Mucosa of gallbladder (tissue), 1 donor: ENCODE results near the gene GNG11. TPM values are rescaled to one million over a fixed set of nuclear protein-coding genes. Genes with fewer than 3 reads are reported as not detected.
"Not testable (repeated sequence)": the region's sequence is repeated elsewhere in the genome, so short reads cannot be mapped to it uniquely, and the experiment has no call there.

Experiments used
- DNase-seq: peaks from one replicate; pipeline ENCODE4 v3.0.0-alpha.2; 2020; ENCODE audit warnings: low spot score
- total RNA-seq: library from RNA; stranded (reverse); gene quantifications from one replicate; pipeline ENCODE4 v1.2.1, GENCODE V29; 2021
- donor health status: DM: no; HTN: no; CAD: no.

The GNG11 gene
- total RNA-seq, 1 donor from 2014 or later = 13.4 TPM

DNA sequence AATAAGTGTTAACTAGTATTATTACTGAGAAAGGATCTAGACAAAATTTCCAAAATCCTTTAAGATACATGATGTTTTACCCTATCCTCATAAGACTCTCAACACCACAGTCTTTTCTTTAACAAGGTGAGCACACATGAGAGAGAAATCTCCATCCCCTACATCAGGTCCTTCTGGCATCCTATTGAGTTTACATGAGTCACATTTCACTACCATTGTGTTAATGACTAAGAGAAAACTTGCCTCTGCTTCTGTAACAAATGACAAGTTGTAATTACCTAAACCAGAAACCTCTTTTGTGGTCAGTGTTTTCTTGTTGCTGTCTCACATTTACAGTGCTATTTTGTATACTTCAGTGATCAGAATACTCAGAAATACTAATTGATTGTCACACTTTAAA lies 9.9 kb upstream of the GNG11 start:
- DNase-seq = not testable (repeated sequence)

DNA sequence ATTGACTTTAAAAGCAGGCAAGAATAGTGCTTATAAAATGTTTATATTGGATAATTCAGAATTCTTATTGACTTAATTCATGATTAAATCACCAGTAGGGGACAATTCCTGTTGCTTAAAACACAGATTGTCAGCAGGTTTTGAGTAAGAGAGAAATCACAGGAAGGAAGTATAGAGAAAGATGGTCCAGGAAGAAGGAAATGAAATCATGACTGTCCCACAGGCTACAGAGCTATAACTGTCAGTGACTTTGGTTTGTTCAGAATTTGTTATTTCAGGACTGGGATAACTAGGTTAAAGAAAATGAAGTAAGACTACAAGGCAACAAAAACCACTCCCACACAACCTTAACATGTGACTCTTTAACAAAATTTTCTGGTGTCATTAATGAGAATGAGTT lies 8.3 kb upstream of the GNG11 start:
- DNase-seq = no peak

DNA sequence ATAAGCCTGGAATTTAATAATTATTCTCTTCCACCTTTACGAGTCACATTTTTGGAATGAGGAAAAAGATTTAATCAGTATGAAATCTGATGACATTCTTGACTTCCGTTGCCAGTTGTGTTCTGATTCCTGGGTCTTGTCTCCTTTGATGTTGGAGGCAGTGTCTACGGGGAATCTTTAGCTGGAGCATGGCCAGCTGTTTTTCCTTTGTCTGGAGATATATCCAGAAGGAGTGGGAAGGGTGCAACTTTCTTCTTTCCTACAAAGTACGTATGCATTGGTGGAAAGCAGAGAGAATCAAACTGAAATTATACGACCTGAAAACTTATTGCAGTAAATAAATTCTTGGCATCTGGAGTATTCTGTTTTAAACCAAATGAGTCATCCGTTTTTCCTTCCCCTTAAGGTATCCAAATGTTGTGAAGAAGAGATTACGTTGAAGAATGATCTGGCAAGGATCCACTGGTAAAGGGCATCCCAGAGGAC lies 6.9 kb upstream of the GNG11 start:
- no peak for DNase-seq

DNA sequence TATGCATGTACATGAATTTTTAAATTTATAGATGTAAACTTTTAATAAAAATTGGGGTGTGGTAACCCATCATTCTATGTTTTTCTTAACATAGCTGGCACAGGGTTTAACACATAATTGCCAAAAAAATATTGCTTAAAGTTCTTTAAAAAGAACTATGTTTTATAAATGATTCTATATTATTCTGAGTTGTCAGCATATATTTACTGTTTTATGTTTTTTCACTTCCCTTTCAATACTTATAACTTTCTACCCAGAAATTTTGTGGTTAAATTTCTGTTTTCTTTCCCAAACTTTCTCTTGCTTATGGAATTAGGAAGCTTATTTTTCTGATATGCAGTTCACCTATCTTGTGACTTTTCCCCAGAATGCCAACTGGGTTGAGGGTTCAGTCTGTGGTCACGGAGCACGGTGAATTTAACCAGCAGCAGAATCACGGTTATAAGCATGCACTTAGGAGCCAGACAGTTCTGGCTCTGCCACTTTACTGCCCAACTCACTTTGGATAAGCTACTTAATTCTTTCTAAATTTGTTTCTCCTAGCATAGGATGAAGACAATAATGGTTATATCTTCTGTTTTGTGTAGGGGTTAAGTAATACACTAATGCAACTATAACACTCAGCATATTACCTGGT lies 6.2 kb upstream of the GNG11 start:
- DNase-seq = not testable (repeated sequence)

GRCh38 chr7:93915888-93916287 lies 5.6 kb upstream of the GNG11 start:
- DNase-seq = not testable (repeated sequence)

- not testable (repeated sequence) for DNase-seq
Measured at GRCh38 chr7:93916315-93916714, 5.2 kb upstream of the GNG11 start.

DNA sequence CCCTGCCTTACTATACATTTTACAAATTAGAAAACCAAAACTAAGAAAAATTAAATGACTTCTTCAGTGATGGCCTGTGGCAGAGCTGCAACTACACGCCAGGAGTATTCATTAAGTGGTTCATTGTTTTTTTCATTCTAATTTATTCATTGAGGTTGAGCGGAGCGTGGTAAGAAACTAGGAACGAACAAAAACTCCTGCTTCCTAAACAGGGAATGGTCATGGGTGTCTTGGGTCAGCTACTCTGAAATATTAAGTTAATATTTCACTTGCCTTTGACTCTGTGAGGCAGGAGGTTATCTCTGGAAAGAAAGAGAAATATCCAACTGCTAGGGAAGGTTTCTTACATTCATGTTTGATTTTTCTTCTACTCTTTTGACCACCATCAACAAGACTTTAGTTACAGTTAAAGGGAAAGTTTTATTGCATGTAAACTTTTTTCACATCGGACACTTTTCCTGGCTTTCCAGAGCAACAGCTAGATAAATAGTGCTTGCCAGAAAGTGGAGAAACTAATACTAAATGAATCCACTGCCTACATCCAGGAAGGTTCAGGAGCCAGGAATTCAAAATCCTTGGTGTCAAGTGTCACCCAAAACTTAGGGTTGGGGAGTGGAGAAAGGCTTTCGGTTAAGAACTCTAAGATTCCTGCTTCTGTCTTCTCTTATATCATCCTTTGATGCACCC lies 896 bp upstream of the GNG11 start:
- no peak for DNase-seq

DNA sequence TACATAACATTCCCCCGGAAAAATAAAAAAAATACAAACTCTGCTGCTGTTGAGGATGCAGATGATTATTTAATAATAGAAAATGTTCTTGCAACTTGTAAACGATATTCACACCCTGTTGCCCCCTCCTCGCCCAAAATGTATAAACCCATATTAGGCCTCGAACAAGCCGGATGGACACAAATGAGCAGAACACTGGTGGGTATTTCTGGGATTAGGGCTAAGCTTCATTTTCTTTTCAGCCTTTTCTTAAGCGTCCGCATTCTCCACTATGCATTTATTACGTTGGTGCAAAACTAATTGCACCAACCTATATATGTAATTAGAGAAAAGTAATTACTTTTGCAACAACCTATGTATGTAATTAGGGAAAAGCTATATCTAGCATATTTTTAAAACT lies 349 bp upstream of the GNG11 start:
- no peak for DNase-seq

DNA sequence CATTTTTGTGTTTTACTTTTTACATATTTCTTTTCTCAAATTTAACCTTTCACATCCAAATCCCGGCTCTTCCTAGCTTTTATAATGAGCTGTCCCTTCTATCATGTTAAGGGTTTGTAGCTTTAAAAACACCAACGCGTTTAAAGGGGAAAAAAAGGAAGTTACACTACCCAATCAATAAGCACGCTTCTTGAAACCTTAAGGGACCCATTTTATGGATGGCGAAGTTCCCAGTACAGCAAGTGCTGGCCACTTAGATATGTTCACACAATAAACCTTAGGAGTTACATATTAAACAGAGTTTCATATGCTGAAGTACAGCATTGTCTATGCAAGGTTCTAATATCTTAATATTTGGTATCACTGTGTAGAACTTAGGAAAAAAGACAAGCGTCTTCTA lies 1.8 kb downstream of the GNG11 start:
- DNase-seq = no peak

DNA sequence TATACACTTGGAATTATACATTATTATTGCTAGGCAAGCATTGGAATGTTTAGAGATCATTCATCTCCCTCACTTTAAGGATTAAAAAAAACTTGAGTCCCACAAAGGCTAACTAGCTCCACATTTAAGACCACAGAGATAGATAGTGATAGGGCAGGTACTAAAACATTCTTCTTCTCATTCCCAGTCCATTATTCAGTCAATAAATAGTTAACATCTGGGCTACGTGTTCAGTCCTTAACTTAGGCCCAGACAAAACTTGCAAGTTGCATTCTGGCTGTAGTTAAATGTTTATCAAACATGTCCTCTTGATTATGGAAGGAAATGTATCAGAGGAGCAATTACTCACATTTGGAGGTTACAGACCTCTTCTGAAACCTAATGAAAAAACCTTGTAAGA lies 2.4 kb downstream of the GNG11 start:
- DNase-seq = no peak

DNA sequence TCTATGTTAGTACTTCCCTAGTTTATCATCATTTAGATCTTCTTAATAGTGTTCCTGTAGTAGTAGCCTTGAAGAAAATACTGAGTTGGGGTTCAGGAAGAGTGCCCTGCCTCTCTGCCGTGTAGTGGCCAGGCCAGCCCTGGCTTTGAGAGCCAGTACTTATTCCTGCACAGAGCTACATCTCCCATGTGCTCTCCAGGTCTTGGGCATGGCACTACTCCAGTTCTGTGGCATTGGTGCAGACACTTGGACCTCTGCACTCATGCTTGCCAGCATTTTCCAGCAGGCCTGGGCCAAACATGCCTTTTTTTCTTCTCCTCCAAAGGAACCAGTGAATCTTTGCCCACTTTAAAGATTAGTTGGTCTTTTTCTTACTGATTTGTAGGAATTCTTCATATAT lies 5.3 kb downstream of the GNG11 start:
- DNase-seq = no peak

DNA sequence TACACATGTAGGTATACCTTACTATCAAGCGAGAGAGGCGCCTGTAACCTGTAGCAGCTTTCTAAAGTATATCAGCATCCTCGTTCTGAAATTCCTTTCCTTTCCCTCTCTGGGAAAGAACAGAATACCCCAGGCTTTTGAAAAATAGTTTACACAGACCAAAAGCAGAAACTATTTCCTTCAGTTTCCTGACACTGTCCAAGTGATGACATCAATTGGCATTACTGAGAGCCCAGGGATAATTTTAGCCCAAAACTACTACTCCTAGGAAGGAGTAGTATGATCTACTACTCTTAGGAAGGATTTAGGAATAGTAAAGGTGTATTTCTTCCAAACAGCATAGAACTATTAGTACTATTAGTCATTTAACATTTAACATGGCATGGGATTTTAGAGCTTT lies 6.0 kb downstream of the GNG11 start:
- no peak for DNase-seq

DNA sequence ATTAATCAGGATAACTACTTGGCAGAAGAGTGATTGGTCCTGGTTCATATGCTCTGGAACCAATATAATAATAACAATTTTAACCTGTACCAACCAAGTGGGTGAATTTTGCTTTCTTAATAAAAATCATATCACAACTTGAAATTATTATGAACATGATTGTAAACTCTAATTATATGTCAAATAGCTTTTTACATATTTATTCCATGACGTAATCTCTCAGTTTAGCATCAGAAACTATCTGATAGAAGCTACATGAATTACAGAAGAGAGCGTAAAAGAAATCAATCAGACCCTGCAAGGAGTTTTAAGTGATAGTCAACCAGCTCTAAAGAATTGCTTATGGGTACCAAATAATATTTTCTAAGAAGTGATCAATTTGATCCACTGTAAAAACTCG lies 10.1 kb downstream of the GNG11 start:
- no peak for DNase-seq

DNA sequence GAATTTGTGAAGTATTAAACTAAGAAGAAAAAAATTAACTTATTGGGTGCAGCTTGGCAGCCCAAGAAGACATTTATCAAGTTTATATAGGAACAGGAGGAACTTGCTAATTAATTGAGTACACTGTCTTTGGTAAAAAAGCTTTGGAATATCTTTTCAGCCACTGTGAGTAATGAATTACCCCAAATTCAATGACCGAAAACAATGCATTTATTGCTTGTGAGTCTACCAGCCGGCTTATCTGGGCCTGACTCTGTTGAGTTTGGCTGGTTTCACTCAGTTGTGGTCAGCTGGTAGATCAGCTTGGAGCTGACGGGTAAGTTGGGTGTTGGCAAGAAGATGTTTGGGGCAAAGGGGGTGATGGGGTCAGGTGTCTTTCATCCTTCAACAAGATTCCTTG lies 11.6 kb downstream of the GNG11 start:
- no peak for DNase-seq

DNA sequence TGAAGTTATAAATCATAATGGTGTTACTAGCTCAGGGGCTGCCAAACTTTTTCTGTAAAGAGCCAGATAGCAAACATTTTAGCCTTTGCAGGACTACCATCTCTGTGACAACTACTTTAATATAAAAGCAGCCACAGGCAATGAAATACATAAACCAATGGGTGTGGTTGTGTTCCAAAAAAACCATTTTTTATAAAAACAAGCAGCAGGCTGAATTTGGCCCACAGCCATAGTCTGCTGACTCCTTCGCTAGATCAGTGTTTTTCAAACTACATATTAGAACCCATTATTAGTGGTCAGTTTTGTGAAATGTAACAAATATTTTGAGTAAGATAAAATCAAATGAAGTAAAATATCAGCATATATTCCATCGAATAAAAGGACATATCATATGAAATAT lies 13.6 kb downstream of the GNG11 start:
- DNase-seq = no peak

- no peak for DNase-seq
Measured at GRCh38 chr7:93937818-93938217, 16.3 kb downstream of the GNG11 start.

DNA sequence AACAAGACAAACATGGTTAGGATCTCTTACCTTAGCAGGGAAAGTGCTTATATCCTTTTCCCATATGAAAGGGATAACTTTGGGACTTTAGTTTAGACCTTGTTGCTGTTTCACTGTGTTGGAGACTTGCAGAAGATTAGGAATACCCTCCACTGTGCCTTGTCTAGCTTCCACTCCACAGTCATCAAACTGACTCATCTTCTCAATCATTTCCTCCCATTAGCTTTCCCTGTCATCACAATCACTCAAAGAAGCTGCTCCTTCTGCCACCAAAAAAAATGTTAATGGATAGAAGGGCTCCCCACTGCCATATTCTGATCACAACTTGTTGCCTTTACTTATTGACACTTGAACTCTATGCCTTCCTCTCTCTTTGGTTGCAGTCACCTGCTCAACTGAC lies 16.8 kb downstream of the GNG11 start:
- DNase-seq = no peak

- no peak for DNase-seq
Measured at GRCh38 chr7:93941945-93942344, 20.4 kb downstream of the GNG11 start.

DNA sequence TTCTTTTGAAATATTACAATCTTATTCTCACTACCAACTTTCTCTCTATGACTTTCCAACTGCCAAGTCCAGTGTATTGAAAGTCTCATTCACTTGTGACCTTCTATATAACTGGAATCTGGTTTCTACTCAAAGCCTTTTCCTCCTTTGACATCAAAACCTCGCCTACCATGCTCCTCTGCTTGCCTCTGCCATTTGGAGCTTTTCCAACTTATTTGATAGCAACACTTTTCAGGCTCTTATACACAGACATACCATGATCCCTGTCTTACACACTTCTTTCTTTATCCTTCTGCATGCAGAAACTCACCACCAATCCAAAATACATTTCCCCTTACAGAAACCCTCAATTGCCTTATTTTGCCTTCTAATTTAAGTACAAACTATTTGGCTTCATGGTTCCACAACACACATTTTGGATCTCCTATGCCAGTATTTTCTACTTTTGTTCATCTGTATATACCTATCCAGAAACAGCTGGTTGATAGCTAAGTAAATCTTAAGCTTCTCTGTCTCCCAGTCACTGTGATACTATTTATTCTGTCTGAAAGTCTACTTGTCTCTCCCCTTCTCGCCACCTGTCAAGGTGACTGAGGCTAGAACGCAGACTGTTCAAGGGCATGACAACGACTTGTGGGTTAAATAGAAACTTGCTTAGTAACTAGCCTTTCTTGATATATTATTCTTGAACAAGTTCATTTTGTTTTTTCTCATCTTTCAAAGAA lies 22.4 kb downstream of the GNG11 start:
- DNase-seq = no peak

DNA sequence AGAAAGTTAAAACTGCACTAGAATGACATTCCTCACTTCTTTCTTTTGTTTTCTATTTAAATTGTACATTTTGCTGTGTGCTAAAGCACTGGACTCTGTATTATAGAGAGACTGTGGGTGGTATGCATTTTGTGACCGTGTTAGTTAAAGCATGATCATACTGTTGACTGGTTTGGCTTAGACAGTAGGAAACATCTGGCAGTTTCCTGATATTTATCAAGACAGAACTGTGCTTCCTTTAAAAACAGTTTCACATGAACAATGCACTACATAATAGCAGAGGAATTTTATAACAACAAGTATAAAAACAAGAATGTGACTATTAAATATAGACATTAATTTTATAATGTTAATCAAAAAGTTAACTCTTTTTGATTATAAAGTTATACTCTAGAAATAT lies 23.1 kb downstream of the GNG11 start:
- no peak for DNase-seq

DNA sequence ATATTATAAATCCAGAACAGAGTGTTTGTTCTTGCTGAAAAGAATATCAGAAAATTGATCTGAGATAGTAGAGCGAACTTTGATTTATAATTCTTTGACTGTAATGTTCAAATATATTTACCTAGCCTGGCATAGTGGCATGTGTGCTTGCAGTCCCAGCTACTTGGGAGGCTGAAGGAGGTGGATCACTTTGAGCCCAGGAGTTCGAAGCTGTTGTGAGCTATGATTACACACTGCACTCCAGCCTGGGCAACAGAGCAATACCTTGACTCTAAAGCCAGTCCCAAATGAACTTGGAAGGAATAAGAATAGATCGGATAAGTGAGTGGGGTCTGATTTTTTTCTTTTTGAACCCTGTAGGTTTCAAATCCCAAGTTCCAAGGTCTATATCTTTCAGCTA lies 23.5 kb downstream of the GNG11 start:
- no peak for DNase-seq

- DNase-seq = no peak
Measured at GRCh38 chr7:93945756-93946535, 24.4 kb downstream of the GNG11 start.
